HG03135 (cell line): ENCODE results near the gene ABLIM1.

ENCODE experiments used
- ATAC-seq: cut with Tn5 transposase; IDR thresholded peaks from one replicate; pipeline ENCODE4 v1.9.1; 2021; ENCODE audit warnings: mild to moderate bottlenecking, moderate library complexity; ENCODE audit not compliant: unreplicated experiment

The ABLIM1 gene

DNA sequence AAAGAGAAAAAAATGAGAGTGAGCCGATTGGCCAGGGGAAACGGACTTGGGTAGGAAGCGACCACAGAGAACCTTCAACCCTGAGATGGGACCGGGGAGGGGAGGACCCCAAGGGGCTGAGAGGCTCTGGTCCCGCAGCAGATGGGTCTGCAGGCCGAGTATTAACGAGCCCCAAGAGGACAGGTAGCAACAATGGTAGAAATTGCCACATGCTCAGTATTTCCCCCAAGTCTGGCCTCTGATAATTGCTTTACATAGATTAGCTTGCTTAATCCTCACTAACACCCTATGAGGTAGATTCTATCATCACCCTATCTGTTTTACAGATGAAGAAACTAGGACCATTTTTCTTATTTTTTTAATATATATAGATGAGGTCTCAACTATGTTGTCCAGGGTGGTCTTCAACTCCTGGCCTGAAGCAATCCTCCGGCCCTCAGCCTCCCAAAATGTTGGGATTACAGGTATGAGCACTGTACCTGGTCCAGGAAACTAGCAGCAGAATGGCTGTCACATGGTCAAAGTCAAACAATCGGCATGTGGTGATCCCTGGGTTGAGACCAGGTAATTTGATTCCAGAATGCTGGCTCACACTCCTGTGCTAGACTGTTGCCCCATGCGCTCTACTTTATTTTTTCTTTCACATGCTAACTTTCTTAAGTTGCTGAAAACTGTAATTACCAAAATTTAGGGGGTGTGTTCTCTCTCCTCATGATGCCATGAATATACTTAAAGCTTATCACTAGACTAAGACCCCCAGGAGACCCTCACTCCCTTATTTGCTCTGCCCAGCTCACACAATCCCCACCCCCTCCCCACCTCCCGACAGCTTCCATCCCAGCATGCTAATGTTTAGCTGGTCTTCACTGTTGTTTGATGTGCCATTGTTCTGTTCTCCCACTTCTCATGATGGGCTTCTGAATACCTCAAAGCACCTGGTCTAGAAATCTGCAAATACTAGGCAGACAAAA is 185.9 kb downstream of the ABLIM1 start:
- no peak for ATAC-seq

DNA sequence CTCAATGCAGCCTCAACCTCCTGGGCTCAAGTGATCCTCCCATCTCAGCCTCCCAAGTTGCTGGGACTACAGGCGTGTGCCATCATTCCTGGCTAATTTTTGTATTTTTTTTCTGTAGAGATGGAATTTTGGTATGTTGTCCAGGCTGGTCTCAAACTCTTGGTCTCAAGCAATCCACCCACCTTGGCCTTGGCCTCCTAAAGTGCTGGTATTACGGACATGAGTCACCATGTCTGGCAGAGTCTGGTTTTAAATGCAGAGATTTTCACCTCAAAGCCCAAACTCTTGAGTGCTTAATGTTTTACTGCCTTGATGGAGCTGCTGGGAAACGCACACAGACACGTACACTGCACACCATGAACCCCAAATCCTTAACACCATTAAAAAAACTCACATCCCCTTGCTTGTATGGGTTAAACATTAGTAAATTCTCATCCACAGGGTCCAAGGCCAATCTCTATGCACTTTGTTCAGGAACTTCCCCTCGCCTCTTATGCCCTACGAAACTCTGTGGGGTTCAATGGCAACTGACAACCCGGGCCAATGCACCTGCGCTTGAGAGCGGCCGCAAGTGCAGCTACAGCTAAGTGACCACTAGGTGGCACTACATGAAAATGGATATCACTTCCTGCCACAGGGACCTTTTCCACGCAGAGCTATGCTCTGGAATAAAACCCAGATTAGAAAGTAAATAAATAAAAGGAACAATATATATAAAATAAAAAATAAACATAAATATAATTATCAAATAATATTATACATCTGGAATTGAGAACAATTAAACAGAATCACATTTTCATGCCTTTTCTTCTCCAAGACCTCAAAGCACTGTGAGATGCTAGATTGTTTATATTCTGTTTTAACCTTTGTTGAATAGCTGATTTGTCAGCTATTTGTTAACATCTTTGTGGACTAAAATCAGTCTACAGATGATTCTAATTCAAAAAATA is 186.8 kb downstream of the ABLIM1 start:
- peak; percentile 93 for ATAC-seq

DNA sequence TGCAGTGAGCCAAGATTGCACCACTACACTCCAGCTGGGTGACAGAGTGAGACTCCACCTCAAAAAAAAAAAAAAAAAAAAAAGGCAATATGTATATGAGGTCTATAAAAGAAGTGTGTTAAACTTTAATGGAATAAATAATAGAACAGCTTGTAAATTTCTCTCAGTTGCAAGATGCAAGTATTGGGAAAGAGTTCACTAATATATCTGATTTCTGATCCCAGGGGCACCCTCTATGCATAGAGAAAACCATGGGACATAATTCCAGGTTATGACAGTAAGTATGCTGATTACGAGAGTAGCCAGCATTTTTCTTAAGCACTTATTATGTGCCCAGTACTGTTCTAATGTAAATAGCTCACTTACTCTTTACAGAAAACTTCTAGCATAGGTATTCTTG is 187.7 kb downstream of the ABLIM1 start:
- ATAC-seq: no peak

DNA sequence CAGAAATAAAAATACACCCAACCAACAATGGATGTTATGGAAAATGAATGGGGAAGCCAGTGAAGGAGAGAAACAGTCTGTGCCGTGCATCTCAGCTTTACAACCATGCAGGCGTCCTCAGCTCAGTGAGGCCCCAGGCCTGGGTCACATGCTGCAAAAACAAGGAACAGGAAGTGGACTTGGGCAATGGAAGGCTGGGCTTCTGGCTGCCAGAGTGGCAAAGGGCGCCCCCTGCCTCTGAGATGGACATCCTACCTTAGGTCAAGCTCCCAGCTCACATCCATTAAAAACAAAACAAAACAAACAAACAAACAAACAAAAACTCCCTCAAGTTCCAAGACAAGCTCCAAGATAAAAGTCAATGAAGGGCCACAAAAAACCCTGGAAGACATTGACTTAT is 199.1 kb downstream of the ABLIM1 start:
- ATAC-seq: no peak

DNA sequence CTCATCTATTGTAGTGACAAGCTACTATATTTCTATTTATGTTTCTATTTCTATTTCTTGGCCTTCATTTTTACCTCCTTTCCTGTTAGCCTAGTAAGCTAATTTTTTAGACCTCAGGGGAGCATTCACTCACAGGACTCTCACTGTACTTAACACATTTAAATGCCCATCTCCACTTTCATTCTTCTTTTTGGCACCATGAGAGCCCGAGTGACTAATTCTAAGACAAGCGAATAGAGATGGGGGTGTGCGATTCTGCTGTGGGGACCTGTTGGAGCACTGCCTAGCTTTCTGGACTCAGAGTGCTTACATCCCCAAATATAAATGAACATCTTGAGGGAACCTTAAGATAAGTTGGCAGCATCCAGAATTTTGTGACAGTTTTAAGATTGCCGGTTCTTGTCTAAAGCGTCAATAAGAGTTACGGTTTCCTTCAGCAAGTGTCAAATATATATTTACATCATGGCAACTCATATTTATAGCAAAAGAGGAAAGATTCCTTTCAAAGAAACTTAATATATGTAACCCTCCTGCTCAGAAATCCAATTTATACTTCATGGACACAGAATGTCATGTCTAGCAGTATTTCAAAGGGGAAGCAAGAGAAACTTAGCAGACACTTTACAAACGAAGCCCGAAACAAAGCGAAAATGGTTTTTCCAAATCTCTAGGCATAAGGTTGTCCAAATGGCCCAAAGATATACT is 199.7 kb downstream of the ABLIM1 start:
- ATAC-seq: no peak

DNA sequence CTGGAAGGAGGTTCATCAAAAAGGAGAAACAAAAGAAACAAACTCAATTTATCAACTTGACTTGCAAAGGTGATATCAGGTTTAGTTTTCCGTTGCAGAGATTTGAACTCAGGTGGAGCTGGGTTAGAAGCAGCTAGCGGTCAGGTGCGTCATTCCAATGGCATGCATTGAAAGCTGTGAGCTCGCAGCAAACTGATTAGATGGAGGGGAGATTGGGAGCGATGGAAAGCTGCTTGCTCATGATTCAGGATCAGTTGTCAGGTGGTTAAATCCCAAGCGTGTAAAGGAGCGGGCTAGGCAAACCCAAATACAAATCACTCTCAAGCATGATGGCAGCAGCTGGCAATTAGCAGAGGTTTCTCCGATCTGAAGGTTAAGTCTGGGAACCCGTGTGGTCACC is 204.5 kb downstream of the ABLIM1 start:
- ATAC-seq: no peak

DNA sequence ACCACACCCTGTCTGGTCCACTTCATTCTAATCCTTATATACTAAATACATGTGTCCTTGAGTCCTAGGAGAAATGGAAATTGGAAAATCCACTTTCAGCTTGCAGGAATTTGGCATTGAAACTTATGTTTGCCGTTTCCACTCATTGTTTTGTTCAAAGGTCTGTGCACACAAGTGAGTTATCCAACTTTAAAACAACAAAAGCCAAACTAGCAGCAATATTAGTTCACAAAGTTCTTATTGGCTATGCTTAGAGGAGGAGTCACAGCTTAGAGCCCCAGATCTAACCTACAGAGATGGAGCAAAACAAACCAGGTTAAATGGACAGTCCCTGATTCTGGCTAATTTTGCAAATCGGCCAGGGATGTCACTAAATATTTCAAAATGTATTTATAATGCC is 209.2 kb downstream of the ABLIM1 start:
- ATAC-seq: no peak

DNA sequence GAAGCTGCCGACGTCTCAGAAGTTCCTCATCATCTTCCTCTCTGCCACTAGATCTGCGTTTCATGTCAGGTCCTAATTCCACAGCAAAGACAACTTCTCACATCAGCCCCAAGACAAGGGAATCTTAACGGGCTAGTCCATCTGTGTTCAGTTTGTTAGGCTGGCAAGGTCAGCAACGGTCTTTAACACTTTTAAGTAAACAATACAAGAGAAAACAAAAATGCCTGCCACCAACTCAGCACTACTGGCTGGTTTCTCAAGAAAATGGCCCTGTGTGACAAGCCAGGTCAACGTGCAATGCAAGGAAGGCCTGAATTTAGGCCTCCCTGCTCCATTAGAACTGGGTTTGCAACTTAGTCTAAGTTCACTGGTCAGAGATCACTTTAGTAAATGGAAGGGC is 212.7 kb downstream of the ABLIM1 start:
- no peak for ATAC-seq

DNA sequence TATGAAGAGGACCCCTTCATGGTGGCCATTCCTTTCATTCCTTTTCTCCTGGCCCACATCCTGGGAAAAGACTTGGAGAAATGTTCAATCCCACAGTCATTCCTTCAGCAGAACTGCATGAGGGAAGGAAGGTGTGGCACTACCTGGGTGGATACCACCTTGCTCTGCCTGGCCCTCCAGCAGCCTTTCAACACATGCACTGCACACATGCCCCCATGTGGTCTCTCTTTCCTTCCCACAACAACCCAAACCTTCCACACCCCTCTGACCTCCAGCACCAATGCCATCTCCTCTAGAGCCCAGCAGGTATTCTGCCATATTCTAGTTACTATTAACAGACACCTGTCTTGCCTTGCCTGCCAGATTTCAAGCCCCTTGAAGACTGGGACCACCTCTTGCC is 213.3 kb downstream of the ABLIM1 start:
- ATAC-seq: no peak

DNA sequence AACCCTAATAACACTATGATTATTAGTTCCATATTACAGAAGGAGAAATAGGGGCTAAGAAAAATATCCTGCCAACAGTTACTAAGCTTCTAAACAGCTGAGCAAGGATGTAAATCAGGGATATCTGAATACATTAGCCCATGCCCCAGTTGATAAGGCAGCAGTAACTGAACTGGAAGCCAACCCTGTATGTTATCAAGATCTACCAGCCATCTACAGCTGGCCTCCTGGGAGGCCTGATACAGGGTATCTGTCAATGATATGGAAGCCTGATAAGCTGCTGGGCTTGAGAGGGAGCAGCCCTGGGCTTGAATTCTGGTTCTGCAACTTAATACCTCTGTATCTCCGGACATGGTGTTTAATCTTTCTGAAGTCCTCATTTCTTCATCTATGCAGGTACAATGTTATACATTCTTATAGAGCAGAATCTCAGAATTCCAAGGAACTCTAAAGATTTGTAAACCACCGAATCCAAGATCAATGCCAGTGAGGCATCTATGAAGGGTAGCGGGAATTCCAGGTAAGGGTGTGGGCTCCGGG is 215.9 kb downstream of the ABLIM1 start:
- ATAC-seq: no peak

DNA sequence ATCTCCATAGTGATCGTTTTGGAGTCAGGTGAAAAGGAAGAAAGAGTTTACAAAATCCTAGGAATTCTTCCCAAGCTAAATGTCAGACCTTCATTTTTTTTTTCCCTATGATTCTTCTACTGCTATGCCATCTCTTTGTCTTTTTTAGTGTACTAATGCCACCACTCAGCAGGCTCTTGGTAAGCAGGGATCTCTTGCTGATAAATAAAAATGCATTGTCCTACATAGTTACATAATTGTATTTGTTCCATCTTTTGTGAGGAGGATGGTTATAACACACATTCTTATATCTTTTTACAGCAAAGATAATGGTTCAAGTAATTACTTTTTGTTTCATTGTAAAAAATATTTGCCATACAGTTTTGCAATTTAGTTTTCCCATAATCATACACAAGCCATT is 217.0 kb downstream of the ABLIM1 start:
- no peak for ATAC-seq

DNA sequence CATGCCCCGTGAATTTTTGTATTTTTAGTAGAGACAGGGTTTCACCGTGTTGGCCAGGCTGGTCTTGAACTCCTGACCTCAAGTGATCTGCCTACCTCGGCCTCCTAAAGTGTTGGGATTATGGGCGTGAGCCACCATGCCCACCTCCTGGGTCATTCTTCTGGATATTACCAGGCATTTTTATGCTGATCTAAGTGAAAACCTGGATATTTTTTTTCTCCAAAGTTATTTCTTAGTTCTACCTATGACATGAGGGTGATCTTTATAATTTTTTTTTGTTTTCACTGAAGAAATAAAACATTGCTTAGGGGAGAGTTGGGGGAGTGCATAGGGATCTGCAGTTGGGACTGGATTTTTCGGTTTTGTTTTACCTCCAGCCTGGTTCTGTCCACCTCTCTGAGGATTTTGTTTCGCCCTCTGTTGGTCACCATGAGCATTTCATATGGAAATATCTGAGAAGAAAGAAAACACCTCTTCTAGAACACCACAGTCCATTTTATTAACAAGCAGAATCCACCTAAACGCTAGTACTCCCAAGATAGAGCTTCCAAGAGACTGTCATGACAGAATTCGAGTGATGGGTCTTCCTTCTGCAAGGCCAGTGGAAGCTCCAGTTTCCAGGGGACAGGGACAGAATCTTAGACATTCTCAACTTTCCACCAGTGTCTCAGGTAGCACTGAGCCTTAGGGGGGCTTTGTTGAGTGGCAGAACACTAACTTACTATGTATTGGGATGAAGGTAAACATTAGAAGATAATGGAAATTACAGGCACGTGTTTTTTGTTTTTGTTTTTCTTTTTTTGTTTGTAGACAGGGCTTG is 220.4 kb downstream of the ABLIM1 start:
- no peak for ATAC-seq

DNA sequence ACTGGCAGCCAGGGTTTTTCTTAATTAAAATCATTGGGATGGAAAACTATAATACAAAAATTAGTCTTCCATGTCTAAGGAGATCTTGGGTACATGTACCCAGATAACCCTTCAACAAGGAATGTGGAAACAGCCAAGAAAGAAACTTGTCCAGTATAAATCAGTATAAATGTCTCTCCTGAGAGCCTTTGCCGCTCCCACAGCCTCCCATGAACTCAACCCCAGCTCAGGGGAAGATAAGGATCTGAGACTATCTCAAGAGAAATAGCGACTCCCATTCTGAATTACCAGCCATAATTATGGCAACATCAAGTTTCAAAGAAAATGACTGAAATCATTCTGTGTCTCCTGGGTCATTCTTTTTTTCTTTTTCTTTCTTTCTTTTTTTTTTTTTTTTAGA is 221.1 kb downstream of the ABLIM1 start:
- no peak for ATAC-seq

DNA sequence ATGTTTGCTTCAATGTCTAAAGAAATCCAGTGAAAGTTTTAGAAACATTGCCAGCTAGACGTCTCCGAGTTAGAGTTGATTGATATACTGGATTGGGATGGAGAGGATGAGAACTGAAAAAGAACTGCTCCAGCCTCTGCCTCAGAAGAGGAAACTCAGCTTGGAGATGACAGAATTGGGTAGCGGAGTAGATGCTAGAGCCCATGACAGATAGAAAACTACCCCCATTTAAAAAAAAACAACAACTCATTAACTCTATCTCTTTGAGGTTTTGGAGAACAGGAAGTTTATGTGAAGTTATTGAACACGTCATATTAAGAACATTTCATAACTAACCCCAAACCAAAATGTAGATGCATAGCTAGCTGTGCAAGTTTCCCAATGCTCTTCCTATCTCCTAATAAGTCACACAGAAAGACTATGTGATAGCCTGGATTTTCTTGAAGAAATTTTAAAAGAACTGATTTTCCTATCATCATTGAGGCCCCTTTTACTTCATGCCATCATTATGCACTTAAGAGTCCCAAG is 225.4 kb downstream of the ABLIM1 start:
- ATAC-seq: no peak

DNA sequence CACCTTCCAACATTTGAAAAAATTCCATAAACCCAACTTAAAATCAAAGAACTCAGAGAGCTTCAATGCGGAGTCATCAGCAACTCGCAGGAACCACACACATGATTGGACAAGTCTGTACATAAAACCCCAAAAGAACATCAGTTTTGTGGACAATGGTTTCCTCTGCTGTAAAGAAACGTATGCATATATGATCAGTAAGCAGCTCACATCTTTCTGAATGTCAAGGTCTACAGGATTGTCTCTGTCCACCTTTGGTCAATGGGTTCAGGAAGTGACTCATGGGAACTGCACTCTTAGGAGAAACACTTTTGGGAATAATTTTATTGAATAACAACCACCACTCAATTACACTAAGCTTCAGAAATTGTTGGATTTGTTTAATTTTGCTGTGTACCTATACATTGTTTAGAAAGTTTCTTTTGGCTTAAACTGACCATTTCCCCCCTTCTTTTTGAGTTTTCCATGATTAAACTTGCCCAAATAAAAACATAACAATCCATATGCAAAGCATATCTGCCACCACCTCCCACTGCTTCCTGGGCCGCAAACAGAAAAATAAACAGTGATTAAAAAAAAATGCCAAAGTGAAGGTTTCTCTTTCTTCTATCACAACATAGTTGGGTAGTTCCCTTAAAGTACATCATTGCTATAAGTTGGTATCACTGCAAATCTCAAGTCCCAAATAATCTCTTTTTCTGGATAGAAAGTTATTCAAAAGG is 226.5 kb downstream of the ABLIM1 start:
- ATAC-seq: no peak

DNA sequence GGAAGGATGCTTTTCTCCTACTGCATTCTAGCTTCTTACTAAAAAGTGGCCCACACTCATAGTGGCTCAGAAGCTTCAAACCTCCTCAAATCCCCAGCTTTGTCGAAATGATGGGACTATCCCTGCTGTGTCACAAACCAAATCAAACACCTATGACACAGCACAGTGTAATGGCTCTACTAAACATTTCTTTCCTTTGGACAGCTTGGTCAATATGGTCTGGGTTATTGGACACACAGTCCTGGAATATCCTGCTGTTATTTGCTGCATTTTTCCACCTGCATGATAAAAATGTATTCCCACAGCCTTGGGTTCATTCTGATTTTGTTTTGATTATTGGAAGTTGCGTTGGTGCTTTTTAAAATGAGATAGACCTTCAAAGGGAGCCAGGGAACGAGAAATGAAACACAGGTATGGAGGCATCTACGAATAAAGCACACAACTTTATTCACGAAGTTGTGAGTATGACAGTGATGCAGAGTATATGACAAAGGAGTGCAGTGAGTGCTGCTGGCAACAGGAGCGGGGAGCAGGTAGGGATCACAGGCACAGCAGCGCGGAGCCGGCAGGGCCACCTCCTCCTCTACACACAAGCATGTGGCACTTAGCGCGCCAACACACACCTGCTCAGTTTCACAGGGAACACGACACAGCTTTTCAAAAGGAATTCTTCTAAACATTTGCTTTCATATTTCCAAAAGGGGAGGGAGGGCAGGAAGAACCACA is 227.2 kb downstream of the ABLIM1 start:
- ATAC-seq: no peak

DNA sequence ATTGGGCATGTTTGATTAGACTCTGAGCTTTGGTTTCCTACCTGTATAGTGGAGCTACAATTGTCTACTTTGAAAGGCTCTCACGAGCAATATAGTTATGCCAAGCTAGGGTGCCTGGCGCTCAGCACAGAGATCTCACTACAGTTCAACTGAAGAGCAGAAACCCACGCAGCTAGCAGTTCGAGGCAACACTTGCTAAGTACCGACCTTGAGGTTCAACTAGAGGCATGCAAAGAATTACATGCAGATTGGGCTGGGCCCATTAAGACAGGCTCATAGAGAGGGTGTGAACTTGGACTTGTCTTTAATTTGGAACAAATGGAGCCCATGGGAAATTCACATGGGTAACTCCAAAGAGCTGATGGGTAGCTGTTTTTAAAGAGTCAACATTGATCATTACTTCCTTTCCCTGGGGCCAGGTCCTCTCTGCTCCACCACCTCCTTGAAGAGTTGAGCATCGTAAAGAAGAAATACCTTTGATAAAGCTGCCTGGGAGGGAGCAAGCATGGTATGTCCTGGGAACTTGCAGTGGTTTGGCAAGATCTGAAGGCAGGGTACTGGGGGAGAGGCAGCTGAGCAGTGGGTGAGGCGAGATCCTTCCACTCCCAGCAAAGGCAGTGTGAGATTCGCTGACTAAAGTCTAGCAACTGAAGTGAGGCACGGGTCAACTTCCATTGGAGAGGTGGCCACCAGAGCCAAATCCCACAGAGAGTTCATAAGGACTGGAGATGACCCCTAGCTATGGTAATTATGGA is 228.3 kb downstream of the ABLIM1 start:
- ATAC-seq: no peak
